GM12801 (cell line): ENCODE measurements around the gene COL23A1.

Source experiments
- CTCF ChIP-seq: IDR thresholded peaks from one replicate; pipeline ENCODE4 v1.5.1; 2011; ENCODE audit warnings: control low read depth; ENCODE audit not compliant: insufficient read length; ENCODE audit errors: extremely low read depth

The COL23A1 gene

GRCh38 chr5:178586396-178586795, 3.8 kb downstream of the COL23A1 start:
- TF ChIP-seq CTCF = no peak

GRCh38 chr5:178583279-178583678, 6.9 kb downstream of the COL23A1 start:
- no peak for TF ChIP-seq CTCF

- TF ChIP-seq CTCF = no peak
Measured at GRCh38 chr5:178582291-178582690, 7.9 kb downstream of the COL23A1 start.

- no peak for TF ChIP-seq CTCF
Measured at GRCh38 chr5:178581621-178582020, 8.6 kb downstream of the COL23A1 start.

GRCh38 chr5:178580271-178580955, 9.8 kb downstream of the COL23A1 start:
- TF ChIP-seq CTCF = no peak

- TF ChIP-seq CTCF = no peak
Measured at GRCh38 chr5:178577944-178578343, 12.2 kb downstream of the COL23A1 start.

GRCh38 chr5:178577376-178577839, 12.8 kb downstream of the COL23A1 start:
- no peak for TF ChIP-seq CTCF
